ENCODE measurements around the gene SMIM43. TPM values are rescaled to one million over a fixed set of nuclear protein-coding genes. Genes with fewer than 3 reads are reported as not detected.

SMIM43 gene
- total RNA-seq, 1 experiment from 2014 or later, result not detected

DNA sequence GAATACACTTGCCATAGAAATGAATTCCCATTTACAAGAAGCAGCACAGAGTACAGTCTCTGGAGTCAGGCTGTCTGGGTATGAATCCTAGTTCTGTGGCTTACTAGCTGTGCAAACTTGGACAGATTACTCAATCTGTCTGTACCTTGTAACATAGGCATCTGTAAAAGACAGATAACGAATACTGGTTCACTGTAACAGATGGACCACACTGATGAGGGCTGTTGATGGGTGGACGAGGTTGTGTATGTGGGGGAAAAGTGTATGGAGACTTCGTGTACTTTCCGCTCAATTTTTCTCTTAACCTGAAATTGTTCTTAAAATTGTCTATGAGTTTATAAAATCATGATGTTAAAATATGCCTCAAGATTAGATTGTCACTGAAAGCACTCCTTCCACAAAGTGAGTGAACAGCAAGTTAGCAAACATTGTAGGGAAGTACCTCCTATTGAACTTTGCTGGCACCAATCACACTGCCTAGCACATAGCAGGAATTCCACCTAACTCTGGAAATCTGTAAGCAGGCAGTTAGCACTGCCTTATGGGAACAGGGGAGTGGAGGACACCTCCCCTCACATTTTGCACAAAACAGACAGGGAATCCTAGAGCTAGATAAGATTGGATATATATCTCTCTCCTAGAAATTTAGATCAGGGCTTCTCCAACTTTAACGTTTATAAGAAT lies 29.7 kb upstream of the SMIM43 start:
- H2AFZ ChIP-seq (ENCODE audit: low read length), result no peak overlapping the region
- no peaks in the 10 kb centered on the region for H3K36me3 ChIP-seq (ENCODE audit: low read depth, low read length)
- H4K20me1 ChIP-seq (ENCODE audit: low read length), result no peaks in the 10 kb centered on the region
- CTCF ChIA-PET, result no interaction called here
- no peaks in the 10 kb centered on the region for H3K27me3 ChIP-seq (ENCODE audit: low read length)
- POLR2A ChIA-PET (ENCODE audit: unreplicated experiment), result no interaction called here
- H3K9me3 ChIP-seq (ENCODE audit: low read length), result no peaks in the 10 kb centered on the region
- H3F3A ChIP-seq (ENCODE audit: low read length, unreplicated experiment), result peaks cover 3% of the 10 kb centered on the region
- no TSS peak for BruUV-seq (replicated peaks)
- intact Hi-C loops (cut with micrococcal nuclease), result no loop called here
- no peak overlapping the region for H3K9ac ChIP-seq (ENCODE audit: low read length)
- peaks cover 15% of the 10 kb centered on the region for H3K4me1 ChIP-seq (ENCODE audit: insufficient read depth, low read length)
- no peaks in the 10 kb centered on the region for H3K79me2 ChIP-seq (ENCODE audit: low read length)
- H3K4me2 ChIP-seq (ENCODE audit: low read length), result no peak overlapping the region
- DNase-seq (no peak), ATAC-seq (no peak)
- no peaks in the 10 kb centered on the region for H3K9me2 ChIP-seq (replicated peaks; ENCODE audit: low read length)
- TF ChIP-seq, protein P1, sequence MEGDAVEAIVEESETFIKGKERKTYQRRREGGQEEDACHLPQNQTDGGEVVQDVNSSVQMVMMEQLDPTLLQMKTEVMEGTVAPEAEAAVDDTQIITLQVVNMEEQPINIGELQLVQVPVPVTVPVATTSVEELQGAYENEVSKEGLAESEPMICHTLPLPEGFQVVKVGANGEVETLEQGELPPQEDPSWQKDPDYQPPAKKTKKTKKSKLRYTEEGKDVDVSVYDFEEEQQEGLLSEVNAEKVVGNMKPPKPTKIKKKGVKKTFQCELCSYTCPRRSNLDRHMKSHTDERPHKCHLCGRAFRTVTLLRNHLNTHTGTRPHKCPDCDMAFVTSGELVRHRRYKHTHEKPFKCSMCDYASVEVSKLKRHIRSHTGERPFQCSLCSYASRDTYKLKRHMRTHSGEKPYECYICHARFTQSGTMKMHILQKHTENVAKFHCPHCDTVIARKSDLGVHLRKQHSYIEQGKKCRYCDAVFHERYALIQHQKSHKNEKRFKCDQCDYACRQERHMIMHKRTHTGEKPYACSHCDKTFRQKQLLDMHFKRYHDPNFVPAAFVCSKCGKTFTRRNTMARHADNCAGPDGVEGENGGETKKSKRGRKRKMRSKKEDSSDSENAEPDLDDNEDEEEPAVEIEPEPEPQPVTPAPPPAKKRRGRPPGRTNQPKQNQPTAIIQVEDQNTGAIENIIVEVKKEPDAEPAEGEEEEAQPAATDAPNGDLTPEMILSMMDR (conservative IDR thresholded peaks at IDR 0.05; ENCODE audit: low read depth, low read length), result no peak
- no peak for TF ChIP-seq EZH2 (IDR thresholded peaks at IDR 0.05; ENCODE audit: low read length, unreplicated experiment)
- TF ChIP-seq EZH2phosphoT487 (IDR thresholded peaks at IDR 0.05; ENCODE audit: borderline replicate concordance, low read length), result no peak
- no peak overlapping the region for H3K4me3 ChIP-seq (ENCODE audit: low read length)
- H3K27ac ChIP-seq (ENCODE audit: low read length), result no peak overlapping the region

DNA sequence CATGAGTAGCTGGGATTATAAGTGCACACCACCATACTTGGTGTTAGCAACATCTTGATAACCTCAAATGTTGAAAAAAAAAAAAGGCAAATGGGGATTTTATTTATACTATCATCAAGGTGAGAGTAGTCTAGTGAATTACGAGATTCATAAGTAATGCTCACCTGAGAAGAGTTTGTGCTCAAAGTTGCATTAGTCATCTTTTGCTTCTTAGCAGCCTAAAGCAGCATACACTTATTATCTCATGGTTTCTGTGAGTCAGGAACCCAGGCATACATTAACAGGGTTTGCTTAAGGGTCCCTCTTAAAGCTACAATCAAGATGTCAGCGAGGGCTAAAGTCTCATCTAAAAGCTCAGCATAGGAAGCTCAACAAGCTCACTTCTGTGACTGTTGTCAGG lies 28.0 kb upstream of the SMIM43 start:
- peaks cover 25% of the 10 kb centered on the region for H3K4me1 ChIP-seq (ENCODE audit: insufficient read depth, low read length)
- BruUV-seq (replicated peaks), result no TSS peak

DNA sequence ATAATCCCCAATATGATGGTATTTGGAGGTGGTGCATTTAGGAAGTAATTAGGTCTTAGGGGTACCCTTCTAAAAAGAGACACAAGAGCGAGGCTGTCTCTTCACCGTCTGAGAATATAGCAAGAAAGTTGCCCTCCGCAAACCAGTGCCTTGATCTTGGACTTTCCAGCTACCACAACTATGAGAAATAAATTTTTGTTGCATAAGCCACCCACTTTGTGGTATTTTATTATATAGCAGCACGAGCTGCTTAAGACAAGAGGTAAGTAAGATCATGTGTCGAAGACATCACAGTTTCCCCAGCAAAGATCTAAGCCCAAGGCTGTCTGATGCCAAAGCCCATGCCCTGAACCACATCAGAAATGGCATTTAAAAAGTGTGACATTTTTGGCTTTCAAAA lies 26.5 kb upstream of the SMIM43 start:
- DNase-seq (peak; percentile 12), ATAC-seq (no peak)
- H3K9me2 ChIP-seq (replicated peaks; ENCODE audit: low read length), result no peaks in the 10 kb centered on the region

More for the DNA sequence above, 28.0 kb upstream of the SMIM43 start:
- no peak overlapping the region for H3K9ac ChIP-seq (ENCODE audit: low read length)
- ATAC-seq (no peak), DNase-seq (peak; percentile 17)
- intact Hi-C loops (cut with micrococcal nuclease), result no loop called here
- H3F3A ChIP-seq (ENCODE audit: low read length, unreplicated experiment), result peaks cover 3% of the 10 kb centered on the region
- H3K79me2 ChIP-seq (ENCODE audit: low read length), result no peaks in the 10 kb centered on the region
- ChIA-PET CTCF (no interaction called here), POLR2A (ENCODE audit: unreplicated experiment) (no interaction called here)
- H3K9me3 ChIP-seq (ENCODE audit: low read length), result no peaks in the 10 kb centered on the region
- H3K36me3 ChIP-seq (ENCODE audit: low read depth, low read length), result no peaks in the 10 kb centered on the region
- no peak overlapping the region for H3K27ac ChIP-seq (ENCODE audit: low read length)
- H3K4me3 ChIP-seq (ENCODE audit: low read length), result no peak overlapping the region
- TF ChIP-seq EZH2phosphoT487 (IDR thresholded peaks at IDR 0.05; ENCODE audit: borderline replicate concordance, low read length) (no peak), EZH2 (IDR thresholded peaks at IDR 0.05; ENCODE audit: low read length, unreplicated experiment) (no peak)
- TF ChIP-seq, protein P1 (conservative IDR thresholded peaks at IDR 0.05; ENCODE audit: low read depth, low read length), result no peak
- H3K27me3 ChIP-seq (ENCODE audit: low read length), result no peaks in the 10 kb centered on the region
- no peaks in the 10 kb centered on the region for H4K20me1 ChIP-seq (ENCODE audit: low read length)
- H3K4me2 ChIP-seq (ENCODE audit: low read length), result no peak overlapping the region
- H2AFZ ChIP-seq (ENCODE audit: low read length), result no peak overlapping the region
- H3K9me2 ChIP-seq (replicated peaks; ENCODE audit: low read length), result no peaks in the 10 kb centered on the region

More for the DNA sequence above, 26.5 kb upstream of the SMIM43 start:
- peaks cover 3% of the 10 kb centered on the region for H3F3A ChIP-seq (ENCODE audit: low read length, unreplicated experiment)
- H4K20me1 ChIP-seq (ENCODE audit: low read length), result no peaks in the 10 kb centered on the region
- no peak overlapping the region for H2AFZ ChIP-seq (ENCODE audit: low read length)
- H3K36me3 ChIP-seq (ENCODE audit: low read depth, low read length), result no peaks in the 10 kb centered on the region
- ChIA-PET CTCF (no interaction called here), POLR2A (ENCODE audit: unreplicated experiment) (no interaction called here)
- H3K9ac ChIP-seq (ENCODE audit: low read length), result no peak overlapping the region
- no peak overlapping the region for H3K4me2 ChIP-seq (ENCODE audit: low read length)
- no TSS peak for BruUV-seq (replicated peaks)
- intact Hi-C loops (cut with micrococcal nuclease), result no loop called here
- no peaks in the 10 kb centered on the region for H3K9me3 ChIP-seq (ENCODE audit: low read length)
- peaks cover 25% of the 10 kb centered on the region for H3K4me1 ChIP-seq (ENCODE audit: insufficient read depth, low read length)
- TF ChIP-seq EZH2phosphoT487 (IDR thresholded peaks at IDR 0.05; ENCODE audit: borderline replicate concordance, low read length) (no peak), EZH2 (IDR thresholded peaks at IDR 0.05; ENCODE audit: low read length, unreplicated experiment) (no peak)
- TF ChIP-seq, protein P1 (conservative IDR thresholded peaks at IDR 0.05; ENCODE audit: low read depth, low read length), result no peak
- H3K4me3 ChIP-seq (ENCODE audit: low read length), result no peak overlapping the region
- H3K79me2 ChIP-seq (ENCODE audit: low read length), result no peaks in the 10 kb centered on the region
- no peak overlapping the region for H3K27ac ChIP-seq (ENCODE audit: low read length)
- H3K27me3 ChIP-seq (ENCODE audit: low read length), result no peaks in the 10 kb centered on the region

All from PC-3 (cell line).